Activated CD8-positive, alpha-beta memory T cell treated with anti-CD3 and anti-CD28 coated beads, Interleukin-2, amount 50 U/mL, for 48 hours (primary cell): ENCODE data around the gene LRRC15.

Experiments
- DNase-seq: peaks from one replicate; pipeline ENCODE4 v3.0.0-alpha.2; 2020

LRRC15 gene

DNA sequence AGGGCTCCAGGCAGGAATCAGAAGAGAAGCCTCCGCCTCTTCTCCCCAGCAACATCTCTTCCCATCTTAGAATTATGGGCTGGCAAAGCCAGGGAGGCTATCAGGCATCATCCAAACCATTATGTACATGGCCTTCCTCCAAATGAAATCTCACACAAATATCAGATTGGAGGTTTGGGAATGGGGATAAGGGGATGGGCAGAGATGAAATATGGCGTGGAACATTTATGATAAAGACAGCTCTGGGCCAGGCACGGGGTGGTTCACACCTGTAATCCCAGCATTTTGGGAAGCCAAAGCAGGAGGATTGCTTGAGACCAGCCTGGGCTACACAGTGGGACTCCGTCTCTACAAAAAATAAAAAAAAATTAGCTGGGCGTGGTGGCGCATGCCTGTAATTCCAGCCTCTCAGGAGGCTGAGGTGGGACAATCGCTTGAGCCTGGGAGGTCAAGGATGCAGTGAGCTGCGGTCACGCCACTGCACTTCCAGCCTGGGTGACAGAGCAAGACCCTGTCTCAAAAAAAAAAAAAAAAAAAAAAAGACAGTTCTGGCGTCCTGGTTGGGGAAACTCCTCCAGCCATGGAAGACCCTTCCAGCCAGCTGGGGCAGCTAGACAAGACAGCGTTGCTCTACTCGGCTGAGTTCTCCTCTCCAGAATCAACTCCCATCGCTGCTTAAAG is 55.0 kb downstream of the LRRC15 start:
- DNase-seq, result no peak

DNA sequence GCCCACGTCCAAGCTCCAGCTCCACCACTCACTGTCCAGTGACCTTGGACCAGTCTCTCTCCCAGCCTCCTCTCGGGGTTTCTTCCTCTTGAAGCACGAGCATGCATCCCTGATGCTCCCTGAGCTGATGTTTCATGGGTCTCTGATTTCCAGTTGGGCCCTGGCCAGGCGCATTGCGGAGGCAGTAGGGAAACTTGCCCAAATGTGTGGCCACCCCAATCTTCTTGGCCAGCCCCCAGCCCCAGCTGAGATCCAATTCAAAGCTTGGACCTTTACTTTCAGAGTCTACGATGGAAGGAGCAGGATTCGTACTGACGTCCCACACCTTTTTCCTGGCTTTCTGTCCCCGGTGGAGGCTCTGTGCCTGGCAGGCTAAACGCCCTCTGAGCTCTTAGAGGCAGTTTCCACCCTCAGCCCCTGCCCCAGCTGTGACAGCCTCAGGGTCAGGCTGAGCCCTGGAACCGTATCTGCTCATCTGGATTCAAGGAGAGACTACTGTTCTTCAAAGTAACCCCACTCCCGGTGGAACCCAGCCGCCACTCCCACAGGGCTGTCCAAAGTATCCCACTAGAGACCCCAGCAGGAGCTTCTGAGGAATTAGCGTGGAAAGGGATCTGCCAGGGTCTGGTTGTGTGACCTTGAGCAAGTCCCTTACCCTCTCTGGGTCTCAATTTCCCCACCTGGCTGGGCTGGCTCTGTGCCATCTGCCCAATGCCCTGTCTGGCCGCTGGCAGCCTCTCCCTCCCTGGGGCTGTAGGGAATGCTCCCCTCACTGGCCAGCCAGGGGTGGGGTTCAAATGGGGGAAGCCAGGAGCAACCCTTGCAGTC is 55.8 kb downstream of the LRRC15 start:
- DNase-seq, result no peak

DNA sequence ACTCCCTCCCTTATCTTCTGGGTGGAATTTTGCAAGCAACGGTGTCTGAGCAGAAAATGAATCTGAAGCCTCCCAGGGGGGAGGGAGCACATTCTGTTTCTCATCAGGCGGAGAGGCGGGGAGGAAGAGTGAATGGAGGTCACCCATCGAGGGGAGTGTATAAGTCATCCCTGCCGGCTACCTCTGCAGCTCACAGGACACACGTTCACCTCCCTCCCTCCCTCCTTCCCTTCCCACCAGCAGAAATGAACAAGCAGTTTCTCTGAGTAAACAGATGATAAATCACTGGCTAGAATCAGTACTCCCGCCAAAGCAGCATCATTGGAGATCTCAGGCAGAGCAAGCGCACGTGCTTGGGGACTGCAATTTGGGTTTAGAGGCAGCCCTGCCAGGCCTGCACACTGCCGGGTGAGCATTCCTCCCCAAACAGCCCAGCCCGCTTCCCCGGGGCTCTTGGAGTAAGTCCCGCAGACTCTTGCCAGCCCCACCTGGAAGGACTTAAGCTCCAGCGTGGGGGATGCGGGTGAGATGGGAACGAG is 56.7 kb downstream of the LRRC15 start:
- no peak for DNase-seq

DNA sequence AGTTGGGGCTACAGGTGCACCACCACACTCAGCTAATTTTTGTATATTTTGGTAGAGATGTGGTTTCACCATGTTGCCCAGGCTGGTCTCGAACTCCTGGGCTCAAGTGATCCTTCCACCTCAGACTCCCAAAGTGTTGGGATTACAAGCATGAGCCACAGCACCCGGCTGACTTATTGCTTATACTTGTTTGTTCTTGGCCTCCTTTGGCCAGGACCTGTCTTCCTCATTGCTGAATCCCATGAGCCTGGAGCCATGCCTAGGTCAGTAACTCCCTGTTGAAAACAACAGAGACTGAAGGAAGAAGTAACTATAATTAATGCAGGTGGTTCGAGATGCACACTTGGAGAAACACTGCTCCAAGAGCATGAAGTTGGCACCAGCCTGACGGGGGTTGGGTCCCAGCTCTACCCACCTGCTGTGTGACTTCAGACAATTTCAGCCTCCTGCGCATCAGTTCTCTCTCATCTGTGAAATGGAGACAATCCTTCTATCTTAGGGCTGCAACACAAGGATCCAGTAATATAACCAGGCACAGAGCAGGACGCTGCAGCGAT is 57.3 kb downstream of the LRRC15 start:
- no peak for DNase-seq

DNA sequence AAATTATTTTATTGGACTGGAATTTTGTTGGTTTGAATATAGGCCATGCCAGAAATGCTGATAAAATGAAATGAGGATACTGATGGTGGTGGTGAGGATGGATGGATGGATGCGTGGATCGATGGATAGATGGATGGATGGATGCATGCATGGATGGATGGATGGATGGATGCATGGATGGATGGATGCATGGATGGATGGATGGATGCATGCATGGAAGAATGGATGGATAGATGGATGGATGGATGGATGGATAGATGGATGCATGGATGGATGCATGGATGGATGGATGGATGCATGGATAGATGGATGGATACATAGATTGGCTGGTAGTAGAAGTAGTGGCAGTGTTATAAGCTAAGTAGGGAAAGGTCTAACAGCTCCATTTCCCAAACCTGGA is 58.5 kb downstream of the LRRC15 start:
- DNase-seq, result no peak

DNA sequence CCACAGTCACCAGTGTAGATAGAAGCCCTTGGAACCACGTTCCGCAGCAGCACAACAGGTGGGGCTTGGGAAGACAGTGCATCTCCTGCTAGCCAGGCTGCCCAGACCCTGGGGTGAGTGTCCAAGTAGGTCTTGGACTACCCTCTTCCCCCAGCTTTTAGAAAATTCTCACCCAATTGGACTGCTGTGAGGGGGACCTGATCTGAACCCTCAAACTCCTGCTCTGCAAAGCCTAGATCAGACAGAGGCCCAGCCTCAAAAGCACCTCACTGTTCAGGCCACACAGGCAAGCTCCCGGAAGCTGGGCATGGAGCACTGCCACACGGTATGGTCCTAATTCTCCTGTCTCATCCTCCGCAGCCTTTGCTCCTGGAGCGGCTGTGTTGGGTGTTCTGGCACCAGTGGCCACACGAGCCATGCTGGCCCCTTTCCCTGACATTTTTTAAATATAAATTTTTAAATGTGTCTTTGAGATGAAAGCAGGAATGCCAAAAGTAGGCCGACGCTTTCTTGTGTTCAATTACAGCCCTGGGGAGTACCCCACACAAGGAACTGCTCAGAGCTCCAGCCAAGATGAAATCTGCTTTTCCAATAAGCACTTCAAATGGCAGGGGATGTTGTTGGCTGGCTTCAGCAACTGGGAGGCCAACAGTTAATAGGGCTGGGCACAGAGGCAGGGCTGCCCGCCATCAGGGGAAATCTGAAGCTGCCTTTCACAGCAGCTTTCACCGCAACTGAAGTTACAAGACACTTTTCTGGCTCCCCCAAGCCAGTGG is 59.3 kb downstream of the LRRC15 start:
- DNase-seq, result no peak

DNA sequence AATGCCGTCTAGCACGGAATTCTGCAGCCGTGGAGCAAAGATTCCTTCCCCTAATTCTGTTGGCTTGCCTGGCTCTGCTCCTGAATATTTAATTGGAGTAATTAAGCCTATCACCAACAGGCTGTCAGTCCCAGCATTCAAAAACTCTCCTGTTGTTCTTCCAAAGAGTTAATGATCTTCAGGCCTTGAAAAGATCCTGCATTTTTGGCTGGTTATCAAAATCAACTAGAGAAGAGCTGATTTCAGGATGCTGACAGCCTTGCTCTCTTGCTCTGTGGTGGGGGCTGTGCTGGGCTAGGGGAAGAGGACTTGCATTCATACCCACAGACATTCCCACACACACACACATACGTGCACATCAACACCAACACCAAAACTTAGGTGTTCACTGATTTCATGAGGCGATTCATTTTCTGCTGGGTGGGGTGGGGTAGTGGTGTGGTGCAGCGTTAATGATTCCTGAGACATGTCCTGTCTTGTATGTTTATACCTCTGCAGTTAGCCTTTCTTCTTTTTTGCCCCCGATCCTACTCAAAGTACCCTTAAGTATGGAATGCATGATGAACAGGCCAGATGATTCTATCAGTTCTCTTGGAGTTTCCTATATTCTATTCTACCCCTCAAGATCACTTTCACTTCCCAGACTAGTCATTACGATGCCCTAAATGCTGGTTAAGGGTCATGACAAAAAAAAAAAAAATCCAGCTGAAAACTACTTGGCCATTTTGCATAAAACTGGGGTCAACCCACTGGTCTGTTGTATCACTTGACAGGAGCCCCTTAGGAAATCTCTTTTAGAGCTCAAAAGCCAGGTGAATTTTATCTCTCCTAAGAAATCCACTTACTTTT is 60.7 kb downstream of the LRRC15 start:
- no peak for DNase-seq

DNA sequence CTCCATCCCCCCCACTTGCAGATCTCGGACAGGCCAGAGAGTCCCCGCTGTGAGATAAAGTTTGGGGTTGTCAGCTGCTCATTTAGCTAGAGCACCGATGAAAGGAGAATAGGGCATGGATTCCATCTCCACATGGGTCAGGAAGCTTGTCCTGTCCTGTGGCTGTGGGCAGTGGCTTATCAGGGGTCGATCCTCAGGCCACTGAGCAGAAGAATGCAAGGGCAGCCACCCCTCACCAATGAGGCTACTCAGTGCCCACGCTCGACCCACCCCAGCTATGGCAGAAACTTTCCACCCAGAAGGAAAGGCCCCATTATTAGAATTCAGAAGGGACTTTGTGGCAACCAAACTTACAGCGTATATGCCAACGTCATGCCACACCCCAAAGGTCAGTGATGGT is 61.7 kb downstream of the LRRC15 start:
- DNase-seq, result no peak

DNA sequence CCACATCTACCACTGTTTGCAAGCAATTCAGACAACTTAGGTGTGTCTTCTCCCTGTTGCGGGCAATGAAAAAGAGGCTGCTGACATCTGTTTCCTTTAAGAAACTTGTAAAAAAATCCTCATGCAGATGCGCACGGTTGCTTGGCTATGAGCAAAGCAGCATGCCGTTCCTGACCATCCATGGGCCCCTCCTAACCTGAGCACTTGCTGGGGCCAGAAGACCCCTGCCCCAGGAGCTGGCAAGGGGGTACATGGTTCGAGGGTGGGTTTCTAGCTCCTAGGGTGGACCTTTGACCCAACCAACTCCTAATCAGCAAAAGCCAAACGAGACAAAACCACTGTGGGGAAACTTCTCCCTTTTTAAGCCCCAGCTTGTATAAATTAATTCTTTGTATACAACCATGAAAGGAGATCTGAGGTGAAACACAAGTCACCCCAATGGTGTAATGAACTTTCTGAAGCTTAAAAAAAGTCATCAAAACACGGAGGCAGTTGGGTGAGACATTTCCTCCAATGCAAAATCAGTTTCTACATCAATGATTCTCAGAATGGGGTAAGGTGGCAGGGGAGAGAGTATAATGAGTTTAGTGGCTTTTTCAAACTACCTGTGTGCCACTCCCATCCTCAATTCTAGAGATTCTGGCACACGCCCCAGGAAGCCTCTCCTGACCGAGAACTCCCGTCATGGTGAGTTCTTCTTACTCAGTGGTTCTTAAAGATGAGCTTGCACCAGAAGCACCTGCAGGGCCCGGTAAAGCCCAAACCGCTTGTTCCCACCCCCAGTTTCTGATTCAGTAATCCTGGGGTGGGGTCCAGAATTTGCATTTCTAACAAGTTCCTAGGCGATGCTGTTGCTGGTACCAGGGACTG is 62.5 kb downstream of the LRRC15 start:
- DNase-seq, result no peak

DNA sequence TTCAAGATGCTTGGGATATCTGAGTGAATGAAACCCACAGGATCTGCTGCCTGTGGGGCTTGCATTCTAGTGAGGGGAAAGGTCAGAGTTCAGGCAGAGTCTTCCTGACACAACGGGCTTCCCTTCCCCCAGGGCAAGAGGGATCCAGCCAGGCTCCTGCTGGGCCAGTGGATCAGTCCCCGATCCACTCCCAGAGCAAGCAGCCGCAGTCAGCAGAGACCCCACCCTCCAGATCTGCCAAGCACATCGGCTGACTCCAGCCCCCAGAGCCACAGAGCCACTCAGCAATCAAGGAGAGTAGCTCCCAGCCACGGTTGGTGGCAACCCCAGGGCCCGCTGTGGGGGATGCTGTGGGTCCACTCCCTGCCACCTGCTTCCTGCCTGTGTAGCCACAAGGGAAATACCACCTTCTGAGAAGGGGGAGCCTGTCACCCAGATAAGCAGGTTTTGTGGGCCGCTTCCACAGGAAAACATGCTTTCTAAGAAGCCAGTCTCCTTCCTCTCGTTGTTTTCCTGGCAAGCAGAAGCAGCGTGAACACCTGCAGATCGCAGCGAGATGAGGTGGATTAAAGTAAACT is 63.3 kb downstream of the LRRC15 start:
- no peak for DNase-seq

DNA sequence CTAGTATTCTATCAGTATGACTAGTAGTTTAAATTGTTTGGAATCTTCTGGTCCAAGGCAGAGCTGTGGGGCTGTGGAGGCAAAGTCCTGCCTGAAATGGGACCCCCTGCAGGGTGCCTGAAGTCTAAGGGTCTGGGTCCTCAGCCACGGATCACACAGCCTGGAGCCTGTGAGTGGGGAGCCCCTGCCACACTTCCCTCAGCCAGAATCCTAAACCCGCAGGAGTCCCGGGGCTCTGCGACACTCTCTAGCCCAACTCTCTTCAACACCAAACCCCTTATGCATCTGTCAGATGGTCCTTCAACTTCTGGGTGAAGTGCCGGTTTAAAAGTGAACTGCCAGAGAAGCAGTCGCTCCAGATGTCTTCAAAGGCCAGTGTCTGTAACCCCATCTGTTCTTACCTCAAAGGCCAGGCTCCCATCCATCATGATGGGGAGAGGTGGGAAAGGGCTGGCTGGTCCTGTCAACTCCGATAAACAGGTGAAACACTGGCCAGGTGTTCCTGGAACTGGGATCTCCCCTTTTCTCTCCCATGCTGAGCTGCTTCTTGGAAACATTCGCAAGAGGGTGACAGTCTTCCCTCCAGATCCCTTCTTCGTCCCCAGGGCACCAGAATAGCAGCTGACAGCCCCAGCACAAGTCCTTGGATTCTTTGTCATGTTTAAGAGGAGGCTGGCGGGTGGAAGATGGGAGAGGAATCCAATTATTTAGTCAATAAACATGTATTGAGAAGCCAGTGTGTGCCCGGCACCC is 64.0 kb downstream of the LRRC15 start:
- DNase-seq, result no peak
